OCI-LY3 (cell line): ENCODE measurements around the gene CDC14A.

Experiments used
- CTCF ChIP-seq: fragments of 200-600, 300-600 bp; sonication (generic); IDR thresholded peaks from 2 replicates; pipeline ENCODE4 v1.5.1; 2014; ENCODE audit warnings: antibody characterized with exemption, low read length, low read depth
- EZH2phosphoT487 ChIP-seq: fragments of 200-600 bp; shearing (Covaris generic); IDR thresholded peaks from 2 replicates; pipeline ENCODE4 v1.6.1; 2018; ENCODE audit warnings: antibody characterized with exemption, mixed run types, low read depth

DNA sequence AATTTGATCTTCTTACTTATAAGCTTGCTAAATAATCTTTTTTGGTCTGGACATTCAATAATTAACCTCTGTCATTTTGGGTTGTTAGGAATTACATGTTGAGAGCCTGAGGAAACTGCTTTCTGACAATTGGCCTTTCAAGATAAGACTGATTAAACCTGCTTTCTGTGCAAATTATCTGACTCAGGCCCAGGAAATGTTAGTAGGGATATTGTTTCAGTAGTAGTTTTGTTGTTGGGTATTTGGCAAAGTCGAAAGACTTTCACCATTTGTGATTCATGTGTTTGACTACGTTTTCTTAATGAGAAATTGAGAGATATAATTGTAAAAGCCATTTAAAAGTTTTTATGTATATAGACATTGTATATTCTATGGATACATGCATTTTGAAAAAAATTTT is 104.6 kb downstream of the CDC14A start:
- no peak for TF ChIP-seq CTCF
- TF ChIP-seq EZH2phosphoT487, result no peak
